HG03439 (cell line): Measurements from ENCODE around the gene PDIK1L.
"Not testable (repeated sequence)": the region's sequence is repeated elsewhere in the genome, so short reads cannot be mapped to it uniquely, and the experiment has no call there.

Source experiments
- ATAC-seq: cut with Tn5 transposase; IDR thresholded peaks from one replicate; pipeline ENCODE4 v1.9.1; 2021; ENCODE audit warnings: mild to moderate bottlenecking, moderate library complexity; ENCODE audit not compliant: unreplicated experiment

PDIK1L gene

GRCh38 chr1:26089125-26089524, 22.5 kb upstream of the PDIK1L start:
- ATAC-seq: no peak

- ATAC-seq: no peak
Measured at GRCh38 chr1:26090893-26091292, 20.7 kb upstream of the PDIK1L start.

- ATAC-seq: no peak
Measured at GRCh38 chr1:26092422-26092821, 19.2 kb upstream of the PDIK1L start.

- not testable (repeated sequence) for ATAC-seq
Measured at GRCh38 chr1:26093569-26093968, 18.1 kb upstream of the PDIK1L start.

- no peak for ATAC-seq
Measured at GRCh38 chr1:26094076-26094669, 17.5 kb upstream of the PDIK1L start.

GRCh38 chr1:26094677-26095383, 16.8 kb upstream of the PDIK1L start:
- ATAC-seq: no peak

- no peak for ATAC-seq
Measured at GRCh38 chr1:26096471-26096870, 15.2 kb upstream of the PDIK1L start.

GRCh38 chr1:26097696-26098095, 13.9 kb upstream of the PDIK1L start:
- no peak for ATAC-seq

- ATAC-seq: no peak
Measured at GRCh38 chr1:26098602-26099001, 13.0 kb upstream of the PDIK1L start.

GRCh38 chr1:26099780-26100179, 11.8 kb upstream of the PDIK1L start:
- ATAC-seq: no peak

- ATAC-seq: not testable (repeated sequence)
Measured at GRCh38 chr1:26100204-26100603, 11.4 kb upstream of the PDIK1L start.

GRCh38 chr1:26102119-26102518, 9.5 kb upstream of the PDIK1L start:
- no peak for ATAC-seq

- no peak for ATAC-seq
Measured at GRCh38 chr1:26102526-26102925, 9.1 kb upstream of the PDIK1L start.

GRCh38 chr1:26105226-26105548, 6.4 kb upstream of the PDIK1L start:
- ATAC-seq: not testable (repeated sequence)

GRCh38 chr1:26109229-26110164, 2.1 kb upstream of the PDIK1L start:
- ATAC-seq: no peak

GRCh38 chr1:26110731-26111529, 694 bp upstream of the PDIK1L start:
- peak; percentile 39 for ATAC-seq

GRCh38 chr1:26112407-26112775, 767 bp downstream of the PDIK1L start:
- no peak for ATAC-seq

- no peak for ATAC-seq
Measured at GRCh38 chr1:26114165-26114927, 2.7 kb downstream of the PDIK1L start.

GRCh38 chr1:26119892-26120608, 8.4 kb downstream of the PDIK1L start:
- ATAC-seq: no peak
